Tibial nerve (tissue), 4 donors: ENCODE measurements around the gene KAZN.

Experiments
- EP300 ChIP-seq, 2 donors: sonication (generic); formaldehyde crosslinking; IDR thresholded peaks; one replicate each; pipeline ENCODE4 v1.6.1; 2017; ENCODE audit warnings: antibody characterized with exemption in 2 of 2, mild to moderate bottlenecking in 1 of 2
- POLR2A ChIP-seq, 2 donors: fragments of 450-650 bp; IDR thresholded peaks; one replicate each; pipeline ENCODE4 v1.6.1; 2017; ENCODE audit warnings: antibody characterized with exemption in 2 of 2, mild to moderate bottlenecking in 2 of 2, moderate library complexity in 2 of 2
- TF ChIP-seq, protein P1 (sequence below), 5 experiments: fragments of 200-600 bp in 3 of 5; fragments of 450-650 bp in 2 of 5; sonication (generic) in 3 of 5; IDR thresholded peaks; one replicate each; pipeline ENCODE4 v1.5.1; 2016 to 2019; ENCODE audit warnings: antibody characterized with exemption in 5 of 5, mild to moderate bottlenecking in 3 of 5, moderate library complexity in 2 of 5

DNA sequence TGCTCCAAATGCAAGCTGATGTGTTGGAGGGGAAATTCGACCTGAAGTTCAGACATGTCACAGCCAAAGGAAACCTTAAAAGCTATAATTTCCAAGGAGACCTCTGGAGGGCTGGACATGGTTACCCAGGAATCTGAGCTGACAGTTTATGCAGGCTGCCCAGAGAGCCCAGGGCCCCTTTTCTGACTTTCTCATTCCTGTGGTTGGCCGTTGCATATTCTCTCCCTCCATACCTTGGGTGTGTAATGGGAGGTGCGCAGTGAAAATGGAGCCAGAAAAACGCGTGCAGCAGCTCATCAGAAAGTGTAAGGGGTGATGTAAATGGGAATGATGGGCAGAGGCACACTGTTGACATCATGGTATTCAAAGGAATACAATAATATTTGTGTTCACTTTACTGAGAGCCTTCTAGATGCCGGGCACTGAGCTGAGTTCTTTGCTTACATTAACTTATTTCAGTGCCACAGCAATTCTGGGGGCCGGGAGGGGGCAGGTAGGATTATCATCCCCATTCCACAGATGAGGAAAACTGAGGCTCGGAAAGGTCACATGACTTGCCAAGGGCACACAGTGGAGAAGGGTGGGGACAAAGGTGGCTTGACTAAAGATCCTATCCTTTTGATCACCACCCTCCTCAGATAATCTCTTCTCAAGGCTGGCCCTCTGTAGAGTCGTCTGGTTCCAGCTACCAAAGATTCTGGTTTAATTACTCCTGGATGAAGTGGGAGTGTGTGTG lies 38.6 kb downstream of the KAZN start:
- TF ChIP-seq, protein P1, sequence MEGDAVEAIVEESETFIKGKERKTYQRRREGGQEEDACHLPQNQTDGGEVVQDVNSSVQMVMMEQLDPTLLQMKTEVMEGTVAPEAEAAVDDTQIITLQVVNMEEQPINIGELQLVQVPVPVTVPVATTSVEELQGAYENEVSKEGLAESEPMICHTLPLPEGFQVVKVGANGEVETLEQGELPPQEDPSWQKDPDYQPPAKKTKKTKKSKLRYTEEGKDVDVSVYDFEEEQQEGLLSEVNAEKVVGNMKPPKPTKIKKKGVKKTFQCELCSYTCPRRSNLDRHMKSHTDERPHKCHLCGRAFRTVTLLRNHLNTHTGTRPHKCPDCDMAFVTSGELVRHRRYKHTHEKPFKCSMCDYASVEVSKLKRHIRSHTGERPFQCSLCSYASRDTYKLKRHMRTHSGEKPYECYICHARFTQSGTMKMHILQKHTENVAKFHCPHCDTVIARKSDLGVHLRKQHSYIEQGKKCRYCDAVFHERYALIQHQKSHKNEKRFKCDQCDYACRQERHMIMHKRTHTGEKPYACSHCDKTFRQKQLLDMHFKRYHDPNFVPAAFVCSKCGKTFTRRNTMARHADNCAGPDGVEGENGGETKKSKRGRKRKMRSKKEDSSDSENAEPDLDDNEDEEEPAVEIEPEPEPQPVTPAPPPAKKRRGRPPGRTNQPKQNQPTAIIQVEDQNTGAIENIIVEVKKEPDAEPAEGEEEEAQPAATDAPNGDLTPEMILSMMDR (IDR thresholded peaks at IDR 0.05): no peak
- TF ChIP-seq POLR2A (IDR thresholded peaks at IDR 0.05) (no peak), EP300 (IDR thresholded peaks at IDR 0.05) (no peak)
